Activated CD8-positive, alpha-beta T cell treated with anti-CD3 and anti-CD28 coated beads, Interleukin-2, amount 10 ng/mL, durations not matched to agents 7 days and 5 days (primary cell): ENCODE results near the gene EGR2. TPM values are rescaled to one million over a fixed set of nuclear protein-coding genes. Genes with fewer than 3 reads are reported as not detected.

Experiments
- ATAC-seq: fragments of 150-1000 bp; cut with Tn5 transposase; one replicate; pipeline ENCODE4 v1.10.0; 2021; ENCODE audit warnings: moderate library complexity
- CTCF ChIA-PET: fragments of 350-600 bp; sonication (Branson Sonifier 250); formaldehyde crosslinking; loops from one replicate; lab custom pipeline; 2021; ENCODE audit warnings: antibody characterized with exemption; lab: Charles Lee
- POLR2A ChIA-PET: fragments of 350-600 bp; sonication (Branson Sonifier 250); formaldehyde crosslinking; loops from one replicate; lab custom pipeline; 2021; ENCODE audit warnings: antibody characterized with exemption; lab: Charles Lee
- DNase-seq: peaks from one replicate; pipeline ENCODE4 v3.0.0-alpha.2; 2020
- H3K27ac Mint-ChIP-seq: one replicate; pipeline ENCODE4 v1.8.0; 2021; ENCODE audit warnings: mild to moderate bottlenecking, mixed read lengths
- H3K27me3 Mint-ChIP-seq: one replicate; pipeline ENCODE4 v1.8.0; 2021; ENCODE audit warnings: low read depth, mixed read lengths
- H3K36me3 Mint-ChIP-seq: one replicate; pipeline ENCODE4 v1.8.0; 2021; ENCODE audit warnings: low read depth, mixed read lengths
- H3K4me1 Mint-ChIP-seq: one replicate; pipeline ENCODE4 v1.8.0; 2021; ENCODE audit warnings: low read depth, mixed read lengths
- H3K4me3 Mint-ChIP-seq: one replicate; pipeline ENCODE4 v1.8.0; 2021; ENCODE audit warnings: mild to moderate bottlenecking, mixed read lengths
- H3K9me3 Mint-ChIP-seq: one replicate; pipeline ENCODE4 v1.8.0; 2022; ENCODE audit warnings: mixed read lengths; ENCODE audit not compliant: insufficient read depth
- total RNA-seq, 2 experiments: library from RNA; stranded (reverse); gene quantifications; one replicate each; pipeline ENCODE4 v1.2.3, GENCODE V29; 2021

The EGR2 gene
- total RNA-seq, 2 experiments from 2014 or later = 0.50 to 1.3 TPM

GRCh38 chr10:62810156-62810902 is 5.8 kb downstream of the EGR2 start:
- Mint-ChIP-seq H3K4me1 (peaks cover 82% of the 10 kb centered on the region), H3K27ac (no peak overlapping the region), H3K27me3 (peaks cover 19% of the 10 kb centered on the region), H3K9me3 (no peaks in the 10 kb centered on the region), H3K36me3 (peaks cover 48% of the 10 kb centered on the region), H3K4me3 (no peak overlapping the region)
- ChIA-PET POLR2A (interaction anchor here (0.9 kb wide), 1 partner anchor 199 kb away, joined by 3 read pairs; no protein-coding TSS in a partner anchor), CTCF (interaction anchor here (1.0 to 1.9 kb wide), 4 partner anchors 10 to 274 kb away, joined by 3 to 8 read pairs (median 4); no protein-coding TSS in a partner anchor)
- no peak for ATAC-seq
- no peak for DNase-seq

GRCh38 chr10:62806251-62806650 is 9.9 kb downstream of the EGR2 start:
- no peaks in the 10 kb centered on the region for H3K27me3 Mint-ChIP-seq

GRCh38 chr10:62805231-62806099 is 10.7 kb downstream of the EGR2 start:
- H3K36me3 Mint-ChIP-seq = peaks cover 41% of the 10 kb centered on the region
- CTCF ChIA-PET = interaction anchor here (0.7 to 6.5 kb wide), 12 partner anchors 12 to 361 kb away, joined by 3 to 40 read pairs (median 3); partner anchors contain the start of gene EGR2
- peak overlapping the region; percentile 91 for H3K4me3 Mint-ChIP-seq
- no peaks in the 10 kb centered on the region for H3K9me3 Mint-ChIP-seq
- H3K4me1 Mint-ChIP-seq = peaks cover 53% of the 10 kb centered on the region
- H3K27me3 Mint-ChIP-seq = peaks cover 1% of the 10 kb centered on the region
- peak overlapping the region; percentile 91 for H3K27ac Mint-ChIP-seq
- POLR2A ChIA-PET = interaction anchor here (1.2 to 5.6 kb wide), 5 partner anchors 12 to 463 kb away, joined by 3 to 36 read pairs (median 4); partner anchors contain the start of gene EGR2
- ATAC-seq (peak; percentile 43), DNase-seq (no peak)

More at GRCh38 chr10:62806251-62806650, 9.9 kb downstream of the EGR2 start:
- peak overlapping the region; percentile 74 for H3K27ac Mint-ChIP-seq
- peak overlapping the region; percentile 91 for H3K4me3 Mint-ChIP-seq
- peaks cover 47% of the 10 kb centered on the region for H3K36me3 Mint-ChIP-seq
- ATAC-seq (no peak), DNase-seq (no peak)
- CTCF ChIA-PET = interaction anchor here (0.8 to 3.6 kb wide), 12 partner anchors 11 to 914 kb away, joined by 3 to 27 read pairs (median 3); partner anchors contain the start of gene EGR2
- peaks cover 61% of the 10 kb centered on the region for H3K4me1 Mint-ChIP-seq
- POLR2A ChIA-PET = interaction anchor here (1.2 to 5.6 kb wide), 2 partner anchors 11 to 125 kb away, joined by 3 to 36 read pairs; partner anchors contain the start of gene EGR2
- H3K9me3 Mint-ChIP-seq = no peaks in the 10 kb centered on the region

GRCh38 chr10:62804356-62805230 is 11.6 kb downstream of the EGR2 start, which contains the start of gene ADO:
Gene ADO, plus strand, starts transcription at chr10:62804720. Its CDS starts 340 bp downstream, at chr10:62805060.
- CTCF ChIA-PET = interaction anchor here (0.7 to 6.5 kb wide), 9 partner anchors 13 to 354 kb away, joined by 3 to 40 read pairs (median 3); partner anchors contain the start of gene EGR2

GRCh38 chr10:62803724-62804355 is 12.3 kb downstream of the EGR2 start:
- no peak for ATAC-seq
- no peaks in the 10 kb centered on the region for H3K9me3 Mint-ChIP-seq
- peaks cover 39% of the 10 kb centered on the region for H3K4me1 Mint-ChIP-seq
- peaks cover 11% of the 10 kb centered on the region for H3K27me3 Mint-ChIP-seq
- CTCF ChIA-PET = interaction anchor here (0.7 to 6.5 kb wide), 7 partner anchors 14 to 354 kb away, joined by 3 to 40 read pairs (median 4); partner anchors contain the start of gene EGR2
- peak overlapping the region; percentile 93 for H3K4me3 Mint-ChIP-seq
- peak overlapping the region; percentile 100 for H3K27ac Mint-ChIP-seq
- H3K36me3 Mint-ChIP-seq = peaks cover 36% of the 10 kb centered on the region
- POLR2A ChIA-PET = interaction anchor here (0.7 to 5.6 kb wide), 5 partner anchors 13 to 465 kb away, joined by 3 to 36 read pairs (median 4); partner anchors contain the start of gene EGR2
- no peak for DNase-seq

More at GRCh38 chr10:62804356-62805230, 11.6 kb downstream of the EGR2 start, which contains the start of gene ADO:
- ATAC-seq (peak; percentile 89), DNase-seq (peak; percentile 83)
- H3K4me3 Mint-ChIP-seq = peak within 1 kb of the TSS; percentile 93
- peaks cover 44% of the 10 kb centered on the region for H3K4me1 Mint-ChIP-seq
- POLR2A ChIA-PET = interaction anchor here (0.6 to 5.6 kb wide), 7 partner anchors 11 to 464 kb away, joined by 3 to 36 read pairs (median 4); partner anchors contain the start of gene EGR2
- peaks cover 40% of the 10 kb centered on the region for H3K36me3 Mint-ChIP-seq
- H3K27ac Mint-ChIP-seq = peak within 1 kb of the TSS; percentile 100
- peaks cover 7% of the 10 kb centered on the region for H3K27me3 Mint-ChIP-seq
- H3K9me3 Mint-ChIP-seq = no peaks in the 10 kb centered on the region

GRCh38 chr10:62801871-62802270 is 14.3 kb downstream of the EGR2 start:
- H3K36me3 Mint-ChIP-seq = peaks cover 16% of the 10 kb centered on the region
- H3K27me3 Mint-ChIP-seq = peaks cover 26% of the 10 kb centered on the region
- no peaks in the 10 kb centered on the region for H3K9me3 Mint-ChIP-seq
- ATAC-seq = no peak
- no peak overlapping the region for H3K4me3 Mint-ChIP-seq
- H3K4me1 Mint-ChIP-seq = peaks cover 20% of the 10 kb centered on the region
- POLR2A ChIA-PET = no interaction called here
- DNase-seq = no peak
- H3K27ac Mint-ChIP-seq = no peak overlapping the region
- CTCF ChIA-PET = interaction anchor here (6.5 kb wide), 1 partner anchor 16 kb away, joined by 40 read pairs; the partner anchor contains the start of gene EGR2

GRCh38 chr10:62796896-62797295 is 19.3 kb downstream of the EGR2 start:
- no peaks in the 10 kb centered on the region for H3K9me3 Mint-ChIP-seq
- H3K4me3 Mint-ChIP-seq = no peak overlapping the region
- no peaks in the 10 kb centered on the region for H3K36me3 Mint-ChIP-seq
- peaks cover 40% of the 10 kb centered on the region for H3K27me3 Mint-ChIP-seq
- no peaks in the 10 kb centered on the region for H3K4me1 Mint-ChIP-seq
- no peak overlapping the region for H3K27ac Mint-ChIP-seq
- ATAC-seq = no peak
- no peak for DNase-seq
- ChIA-PET POLR2A (interaction anchor here (1.0 kb wide), 1 partner anchor 26 kb away, joined by 3 read pairs; no protein-coding TSS in a partner anchor), CTCF (interaction anchor here (0.8 to 1.2 kb wide), 2 partner anchors 10 to 11 kb away, joined by 3 read pairs; no protein-coding TSS in a partner anchor)

- peaks cover 43% of the 10 kb centered on the region for H3K27me3 Mint-ChIP-seq
- ChIA-PET POLR2A (no interaction called here), CTCF (interaction anchor here (1.2 kb wide), 1 partner anchor 9 kb away, joined by 3 read pairs; no protein-coding TSS in a partner anchor)
- no peak overlapping the region for H3K27ac Mint-ChIP-seq
- no peaks in the 10 kb centered on the region for H3K36me3 Mint-ChIP-seq
- ATAC-seq = no peak
- H3K4me3 Mint-ChIP-seq = no peak overlapping the region
- no peak for DNase-seq
- no peaks in the 10 kb centered on the region for H3K9me3 Mint-ChIP-seq
- H3K4me1 Mint-ChIP-seq = no peaks in the 10 kb centered on the region
These were observed 20.4 kb downstream of the EGR2 start for GRCh38 chr10:62795762-62796161.

- ChIA-PET POLR2A (no interaction called here), CTCF (interaction anchor here (0.6 kb wide), 1 partner anchor 10 kb away, joined by 3 read pairs; no protein-coding TSS in a partner anchor)
- H3K4me3 Mint-ChIP-seq = no peak overlapping the region
- H3K36me3 Mint-ChIP-seq = no peaks in the 10 kb centered on the region
- H3K4me1 Mint-ChIP-seq = no peaks in the 10 kb centered on the region
- H3K27me3 Mint-ChIP-seq = peaks cover 39% of the 10 kb centered on the region
- ATAC-seq = no peak
- H3K9me3 Mint-ChIP-seq = no peaks in the 10 kb centered on the region
- no peak overlapping the region for H3K27ac Mint-ChIP-seq
- no peak for DNase-seq
These were observed 21.1 kb downstream of the EGR2 start for GRCh38 chr10:62795100-62795499.

- POLR2A ChIA-PET = no interaction called here
These were observed 21.9 kb downstream of the EGR2 start for GRCh38 chr10:62794306-62794705.

More at GRCh38 chr10:62794306-62794705, 21.9 kb downstream of the EGR2 start:
- peaks cover 36% of the 10 kb centered on the region for H3K27me3 Mint-ChIP-seq
- ATAC-seq (no peak), DNase-seq (no peak)
- no peaks in the 10 kb centered on the region for H3K4me1 Mint-ChIP-seq
- H3K4me3 Mint-ChIP-seq = no peak overlapping the region
- H3K9me3 Mint-ChIP-seq = no peaks in the 10 kb centered on the region
- H3K27ac Mint-ChIP-seq = no peak overlapping the region
- H3K36me3 Mint-ChIP-seq = no peaks in the 10 kb centered on the region
- CTCF ChIA-PET = interaction anchor here (0.6 kb wide), 1 partner anchor 9 kb away, joined by 3 read pairs; no protein-coding TSS in a partner anchor
